DMS53 treated with DMSO at 0.1 percent for 48 hours (cell line): ENCODE data around the gene CMC1.
A peak's percentile ranks its signal among the peaks of the same experiment; 100 is the strongest.

Experiments
- DNase-seq: peaks from one replicate; lab custom pipeline; 2025; ENCODE audit not compliant: unreplicated experiment; lab: John Stamatoyannopoulos, UW

CMC1 gene

DNA sequence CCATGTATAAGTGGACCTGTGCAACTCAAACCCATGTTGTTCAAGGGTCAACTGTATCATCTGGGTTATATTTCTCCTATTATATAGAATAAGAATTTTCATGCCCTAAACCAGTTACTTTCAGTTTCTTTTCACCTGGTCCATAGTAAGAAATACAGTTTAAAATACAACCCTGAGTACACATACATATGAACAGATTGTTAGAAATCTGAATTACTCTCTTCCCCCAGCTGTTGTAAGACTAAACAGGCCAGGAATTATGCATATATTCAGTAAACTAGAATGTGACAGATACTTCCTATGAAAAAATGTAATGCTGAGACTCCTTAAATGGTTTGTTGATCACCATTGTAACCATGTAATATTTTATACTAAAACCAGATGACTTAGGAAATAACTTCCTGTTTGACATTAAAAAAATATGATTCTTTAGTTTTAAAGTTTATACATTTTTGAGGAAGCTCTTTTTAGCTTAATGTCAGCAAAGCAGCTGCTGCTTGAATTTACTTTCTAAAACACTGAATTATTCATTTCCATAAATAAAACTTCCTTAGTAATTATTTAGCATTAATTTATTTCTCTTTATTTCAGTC, 54.6 kb downstream of the CMC1 start:
- DNase-seq, result no peak

DNA sequence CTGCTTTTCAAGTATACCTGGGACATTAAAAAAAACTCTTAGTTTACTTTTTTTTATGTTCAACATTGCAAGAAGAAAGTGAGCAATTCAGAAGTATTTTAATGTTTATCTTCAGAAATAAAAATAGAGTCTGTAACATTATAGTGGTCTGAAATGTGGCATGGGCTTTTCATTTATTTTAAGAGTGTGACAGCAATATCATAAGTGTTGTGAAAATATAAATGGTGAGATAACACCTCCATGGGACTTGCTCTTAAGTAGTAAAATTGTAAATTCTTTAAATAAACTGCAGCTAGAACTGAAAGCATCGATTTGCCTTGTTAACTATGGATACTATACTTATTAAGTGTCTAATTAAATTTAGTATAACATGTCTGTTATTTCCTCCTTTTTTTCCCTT, 58.3 kb downstream of the CMC1 start:
- DNase-seq, result no peak

DNA sequence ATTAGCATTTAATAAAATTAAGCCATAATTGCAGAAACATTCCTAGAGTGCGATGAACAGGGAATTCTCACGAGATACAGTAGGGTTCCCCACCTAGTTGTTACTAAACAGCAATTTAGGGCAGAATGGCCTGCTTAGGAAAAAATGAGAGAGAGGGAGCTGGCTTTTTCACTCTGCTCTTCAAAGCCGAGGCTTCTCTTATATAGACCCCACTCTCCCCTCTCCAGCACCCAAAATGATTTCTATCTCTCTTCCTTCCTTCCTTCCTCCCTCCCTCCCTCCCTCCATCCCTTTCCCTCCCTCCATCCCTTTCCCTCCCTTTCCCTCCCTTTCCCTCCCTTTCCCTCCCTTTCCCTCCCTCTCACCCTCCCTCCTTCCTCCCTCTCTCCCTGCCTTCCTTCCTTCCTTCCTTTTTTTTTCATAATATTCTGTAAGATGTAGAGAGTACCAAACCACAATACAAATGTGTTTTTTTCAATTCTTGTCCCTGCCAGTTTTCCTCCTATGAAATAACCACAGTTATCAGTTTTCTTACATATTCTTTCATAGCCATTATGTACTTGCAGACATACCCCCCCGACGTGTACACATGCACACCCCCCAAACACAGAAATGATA, 59.0 kb downstream of the CMC1 start:
- DNase-seq, result no peak

DNA sequence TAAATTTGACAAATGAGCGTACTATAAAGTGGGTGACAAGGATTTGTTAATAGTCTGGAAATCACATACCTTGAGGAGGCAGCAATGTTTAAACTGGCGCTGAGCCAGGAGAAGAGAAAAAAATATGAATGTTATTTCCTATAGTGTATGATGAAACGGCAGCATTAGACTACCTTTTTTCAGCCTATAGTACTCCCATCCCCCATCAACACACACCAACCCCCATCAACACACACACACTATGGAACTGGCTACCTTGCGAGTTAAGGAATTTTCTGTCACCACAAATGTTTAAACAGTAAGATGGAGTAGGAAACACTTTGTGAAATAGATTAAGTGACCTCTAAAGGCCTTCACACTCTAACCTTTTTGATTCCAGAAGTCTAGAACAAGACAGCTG, 60.3 kb downstream of the CMC1 start:
- DNase-seq, result no peak

DNA sequence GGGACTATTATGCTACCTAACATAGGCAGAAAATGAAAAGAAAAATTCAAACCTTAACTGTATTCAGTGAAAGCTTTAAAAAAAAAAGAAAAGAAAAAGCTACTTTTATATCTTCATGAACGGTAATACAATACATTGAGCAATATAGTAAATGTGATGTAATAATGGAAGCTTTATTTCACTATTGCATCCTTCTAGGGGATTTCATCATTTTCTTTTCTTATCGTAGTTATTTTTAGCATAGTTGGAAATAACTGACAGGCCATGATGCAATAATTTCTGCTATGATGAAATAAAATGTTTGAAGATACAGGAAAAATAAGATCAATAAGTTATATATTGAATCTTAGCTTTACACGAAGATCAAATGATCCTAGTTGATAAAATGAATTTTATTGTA, 66.8 kb downstream of the CMC1 start:
- DNase-seq, result no peak

DNA sequence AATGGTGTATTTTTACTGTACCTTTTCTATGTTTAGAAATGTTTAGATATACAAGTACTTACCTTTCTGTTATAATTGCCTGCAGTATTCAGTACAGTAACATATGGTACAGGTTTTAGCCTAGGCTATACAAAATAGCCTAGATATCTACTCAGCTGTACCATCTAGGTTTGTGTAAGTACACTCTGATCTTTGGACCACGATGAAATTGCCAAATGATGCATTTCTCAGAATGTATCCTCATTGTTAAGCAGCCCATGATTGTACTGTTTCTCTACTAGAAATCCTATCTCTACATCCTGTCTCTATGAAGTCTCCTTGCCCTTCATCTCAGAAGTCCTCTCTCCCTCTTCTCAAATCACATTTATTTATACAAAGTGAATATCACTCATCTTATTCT, 74.3 kb downstream of the CMC1 start:
- no peak for DNase-seq

DNA sequence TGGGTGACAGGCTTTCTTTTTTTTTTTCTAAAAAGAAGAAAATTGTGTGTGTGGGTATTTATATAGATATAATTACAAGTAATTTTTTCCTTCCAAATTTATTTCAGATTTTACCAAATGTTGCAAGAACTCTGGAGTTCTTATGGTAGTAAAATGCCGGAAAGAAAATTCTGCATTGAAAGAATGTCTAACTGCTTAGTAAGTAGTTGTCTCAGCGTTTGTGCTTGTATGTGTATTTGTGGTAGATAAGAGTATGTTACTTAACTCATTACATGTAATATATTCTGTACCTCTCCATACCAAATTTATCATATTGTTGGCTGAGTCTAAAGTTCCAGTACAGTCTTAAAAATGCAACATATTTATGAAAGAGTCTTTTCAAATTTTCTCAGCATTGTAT, 74.8 kb downstream of the CMC1 start:
- DNase-seq, result no peak

DNA sequence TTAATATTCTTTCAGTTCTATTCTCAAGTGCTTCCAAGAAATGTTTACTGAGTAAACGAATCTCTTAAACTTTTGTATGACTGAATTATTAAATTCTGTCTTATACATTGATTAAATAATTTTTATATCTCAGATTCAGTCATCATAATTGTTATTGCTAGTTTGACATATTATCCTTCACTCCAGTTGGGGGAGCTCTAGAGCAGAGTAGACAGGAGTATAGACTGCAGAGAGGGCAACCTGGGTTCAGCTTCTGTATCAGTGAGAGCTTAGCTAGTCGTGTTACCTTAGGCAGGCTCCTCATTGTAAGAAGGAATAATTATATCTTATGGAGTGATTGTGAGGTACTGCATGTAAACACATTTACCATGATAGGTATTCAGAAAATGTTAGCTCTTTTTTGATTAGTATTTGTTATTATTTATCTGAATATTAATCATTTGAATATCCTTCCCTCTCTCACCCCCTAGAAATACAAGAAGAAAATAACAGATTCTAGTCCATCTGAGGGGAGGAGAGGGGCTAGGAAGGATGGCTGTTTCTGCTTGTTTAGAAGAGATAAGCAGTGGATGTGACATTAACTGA, 76.1 kb downstream of the CMC1 start:
- peak; percentile 5 for DNase-seq

DNA sequence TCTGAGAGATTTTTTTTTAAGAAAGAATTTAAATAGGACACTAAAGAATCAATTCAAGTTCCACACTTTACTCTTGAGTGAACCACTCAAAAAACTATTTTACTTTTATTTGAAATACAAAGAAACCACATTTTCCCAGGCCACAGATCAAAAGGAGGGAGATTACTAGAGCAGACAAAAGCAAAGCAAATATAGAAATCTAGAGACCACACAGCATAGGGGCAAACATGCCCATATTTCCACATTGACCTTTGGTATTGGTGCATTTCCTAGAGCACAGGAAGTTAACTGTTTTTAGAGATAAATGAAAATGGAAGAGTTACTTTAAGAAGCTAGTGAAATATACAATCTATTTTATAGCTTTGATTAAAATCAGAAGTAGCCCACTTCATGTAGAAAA, 79.6 kb downstream of the CMC1 start:
- no peak for DNase-seq

DNA sequence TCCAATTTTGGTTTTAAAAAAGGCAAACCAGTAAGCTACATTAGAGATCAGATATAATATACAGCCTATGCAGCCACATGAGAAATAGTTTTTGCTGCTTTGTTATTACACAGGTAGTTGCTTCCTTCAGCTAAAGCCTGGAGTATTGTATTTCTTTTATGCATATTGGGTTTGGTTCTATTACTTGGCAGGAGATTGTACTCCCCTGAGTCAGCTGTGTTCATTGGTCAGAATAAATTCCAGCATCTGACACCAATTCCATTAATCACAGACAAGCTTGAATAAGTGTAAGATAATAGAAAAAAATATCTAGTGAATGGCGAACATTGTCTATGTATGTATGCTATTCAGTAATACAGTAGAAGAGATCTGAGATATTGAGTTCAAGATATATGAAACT, 81.0 kb downstream of the CMC1 start:
- DNase-seq, result no peak

DNA sequence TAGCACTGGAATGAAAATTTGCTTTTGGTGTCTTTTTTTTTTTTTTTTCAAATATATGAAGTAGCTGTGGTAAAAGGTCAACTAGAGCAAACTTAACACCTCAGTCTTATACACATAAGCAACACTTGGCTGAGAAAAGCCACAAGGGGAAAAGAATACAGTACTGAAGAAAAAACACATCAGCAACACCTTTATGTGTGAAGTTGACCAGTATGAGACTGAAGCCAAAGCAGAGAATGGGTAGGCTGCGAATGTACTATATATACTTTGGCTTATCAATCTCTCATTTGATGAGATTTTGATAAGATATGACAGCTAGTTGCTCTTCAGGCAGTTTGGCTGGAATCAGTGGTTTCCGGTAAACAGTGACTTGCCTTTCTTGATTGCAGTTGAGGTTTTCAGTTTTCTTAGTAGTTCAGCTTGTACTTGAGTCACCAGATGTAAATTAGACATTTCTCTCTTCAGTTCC, 85.1 kb downstream of the CMC1 start:
- no peak for DNase-seq

DNA sequence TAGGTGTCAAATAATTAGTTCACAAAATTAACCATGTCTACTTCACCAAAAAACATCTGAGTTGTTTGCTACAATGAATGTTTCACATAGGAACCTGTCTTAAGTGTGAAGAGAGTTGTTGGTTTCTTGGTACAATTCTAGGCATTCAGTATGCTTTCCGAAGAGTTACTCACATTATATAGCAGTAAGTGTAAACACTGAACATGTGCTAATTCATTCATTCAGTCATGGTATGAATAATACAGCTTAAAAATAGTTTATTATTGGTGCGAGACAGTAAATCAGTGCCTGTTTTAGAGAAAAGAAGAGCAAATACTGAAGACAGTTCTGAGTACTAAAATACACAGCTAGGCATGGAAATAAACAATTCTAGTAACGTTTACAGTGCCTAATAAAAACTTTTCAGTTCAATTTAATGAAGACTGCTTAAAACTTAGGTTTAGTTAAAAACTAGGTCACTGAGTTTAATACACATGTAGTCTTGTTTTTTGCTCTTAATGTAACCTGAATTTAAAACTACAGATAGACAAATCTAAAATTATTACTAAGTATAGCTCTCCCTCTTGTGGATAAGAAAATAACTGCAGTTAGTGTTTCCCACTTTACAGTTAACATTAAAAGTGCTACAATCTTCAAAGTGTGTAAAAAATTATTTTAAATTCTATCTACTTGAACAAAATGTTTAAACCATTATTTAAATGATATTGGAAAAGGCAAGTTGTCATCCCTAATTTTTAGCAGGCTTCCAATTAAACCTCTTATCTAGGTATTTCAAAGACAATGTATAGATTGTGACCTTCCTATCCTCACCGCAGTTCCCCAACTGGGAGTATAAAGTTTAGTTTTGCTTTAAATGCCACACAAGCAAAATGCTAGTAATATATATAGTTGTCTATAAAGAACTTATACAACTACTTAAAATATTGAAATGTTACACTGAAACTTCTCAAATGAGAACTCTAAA, 87.1 kb downstream of the CMC1 start:
- DNase-seq, result no peak

DNA sequence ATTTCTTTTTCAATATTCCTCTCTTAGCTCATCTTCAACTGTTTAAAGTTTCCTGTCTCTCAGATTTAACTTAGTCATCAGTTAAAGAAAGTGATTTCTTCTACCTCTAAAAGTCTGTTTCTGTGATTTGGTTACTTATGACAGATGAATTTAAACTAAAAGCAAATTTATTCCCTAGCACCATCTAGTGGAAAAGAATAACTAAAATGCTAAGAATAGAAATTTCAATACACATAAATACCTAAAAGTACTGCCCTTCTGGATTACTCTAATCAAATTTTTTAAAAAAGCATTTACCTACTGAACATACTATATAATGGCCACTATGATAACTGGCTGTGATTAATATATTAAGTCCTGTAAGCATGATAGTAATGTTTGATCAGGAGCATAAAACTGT, 93.1 kb downstream of the CMC1 start:
- DNase-seq, result no peak

DNA sequence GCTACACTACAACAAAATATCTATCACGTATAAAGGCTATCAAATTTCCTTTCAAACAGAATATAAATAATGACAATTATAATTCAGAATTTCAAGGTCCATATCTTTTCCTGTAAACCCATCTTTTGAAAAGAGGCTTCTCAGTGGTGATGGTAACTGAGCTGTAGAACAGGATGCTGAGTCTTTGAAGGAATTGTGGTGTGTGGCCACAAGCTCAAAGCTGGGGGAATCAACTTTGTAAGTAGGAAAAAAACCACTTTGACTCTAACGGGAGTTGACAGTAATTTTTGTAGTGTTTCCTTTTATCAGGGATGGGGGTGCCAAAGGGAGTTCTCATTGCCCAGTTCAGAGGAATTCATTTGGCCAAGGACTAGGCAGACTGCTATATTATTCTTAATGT, 93.8 kb downstream of the CMC1 start:
- no peak for DNase-seq

DNA sequence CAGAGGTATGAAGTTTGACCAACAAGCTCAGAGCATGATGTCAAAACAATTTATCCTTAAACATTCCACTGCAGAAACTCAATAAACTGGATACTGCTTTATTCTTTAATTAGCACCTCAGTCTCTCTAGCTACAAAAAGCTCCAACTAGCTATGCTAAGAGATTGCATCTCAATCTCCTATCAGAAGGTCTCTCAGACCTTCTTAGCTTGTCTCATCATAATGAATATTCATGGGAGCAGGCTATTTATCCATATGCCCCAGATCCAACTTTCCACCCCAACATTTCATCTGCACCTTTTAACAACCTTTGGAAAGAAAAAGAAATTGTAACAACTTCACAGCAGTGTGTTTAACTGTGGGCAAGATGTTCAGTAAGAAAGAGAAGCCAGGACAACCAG, 95.8 kb downstream of the CMC1 start:
- no peak for DNase-seq

DNA sequence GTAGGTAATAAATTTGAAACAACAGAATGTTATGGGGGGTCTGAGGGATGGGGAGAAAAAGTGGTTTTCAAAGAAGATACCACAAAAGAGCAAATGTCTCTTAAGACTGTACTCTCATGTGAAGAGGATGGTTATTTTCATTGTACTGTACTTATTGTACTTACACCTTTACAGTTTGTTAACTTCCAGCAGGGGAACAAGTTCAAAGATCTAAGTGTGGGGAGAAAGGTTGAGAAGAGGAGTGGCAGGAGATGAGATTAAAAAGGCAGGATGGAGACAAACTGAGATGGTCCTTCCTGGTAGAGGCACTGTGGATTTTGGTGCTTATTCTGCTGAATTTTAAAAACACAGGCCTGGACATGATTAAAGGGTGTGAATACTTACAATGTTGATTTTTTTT, 101.7 kb downstream of the CMC1 start:
- no peak for DNase-seq

DNA sequence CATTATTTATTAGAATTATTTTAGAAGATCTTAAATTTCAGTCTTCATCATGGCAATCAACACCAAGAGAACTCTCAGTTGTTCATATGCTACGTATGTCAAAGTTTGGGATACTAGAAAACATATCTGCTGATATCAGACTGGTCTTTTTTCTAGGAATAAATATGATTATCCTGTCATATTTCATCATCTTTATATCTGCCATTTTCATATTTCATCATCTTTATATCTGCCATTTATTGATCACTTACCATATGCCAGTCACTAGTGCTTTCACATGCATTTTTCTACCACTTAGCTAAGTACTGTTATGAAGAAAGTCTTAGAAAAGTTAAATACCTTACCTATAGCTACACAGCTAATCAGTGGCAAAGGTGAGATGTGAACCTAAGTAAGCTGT, 104.3 kb downstream of the CMC1 start:
- no peak for DNase-seq

DNA sequence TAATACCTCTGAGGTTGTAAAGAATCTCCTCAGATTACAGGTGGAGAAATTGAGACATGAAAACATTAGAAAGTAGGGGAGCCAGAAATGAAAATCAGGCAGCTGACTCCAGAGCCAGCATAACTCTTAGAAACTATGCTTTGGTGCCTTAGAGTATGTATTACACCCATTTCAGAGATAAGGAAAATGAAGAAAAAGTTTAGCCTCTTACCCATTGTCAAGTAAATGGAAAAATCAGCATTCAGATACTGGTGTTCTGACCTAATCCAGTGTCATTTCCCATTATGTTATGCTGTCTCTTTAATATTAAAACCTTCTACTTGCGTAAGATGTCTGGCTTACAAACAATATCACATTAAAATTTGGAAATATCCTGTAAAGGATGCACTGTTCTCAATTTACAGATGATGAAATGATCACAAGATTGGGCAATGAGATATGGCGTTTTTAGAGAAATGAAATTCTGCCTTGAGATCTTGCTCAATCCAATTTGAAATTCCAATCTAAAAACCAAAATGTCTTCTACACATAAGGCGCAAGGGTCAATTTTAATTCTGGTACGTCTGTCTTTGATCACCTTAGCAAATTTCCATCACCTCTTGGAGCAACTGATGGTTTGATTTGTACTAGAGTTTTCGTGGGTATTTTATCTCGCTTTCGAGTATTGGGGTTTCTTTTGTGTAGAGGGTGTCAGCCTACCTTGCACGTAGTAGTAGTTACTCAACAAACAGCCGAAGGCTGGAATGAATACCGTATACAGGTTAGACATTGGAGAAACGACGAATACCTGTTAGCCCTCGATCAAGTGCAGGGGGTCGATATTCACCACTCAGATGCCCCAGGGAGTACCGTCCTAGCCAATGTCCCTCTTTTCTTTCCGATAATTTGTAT, 106.2 kb downstream of the CMC1 start:
- no peak for DNase-seq

DNA sequence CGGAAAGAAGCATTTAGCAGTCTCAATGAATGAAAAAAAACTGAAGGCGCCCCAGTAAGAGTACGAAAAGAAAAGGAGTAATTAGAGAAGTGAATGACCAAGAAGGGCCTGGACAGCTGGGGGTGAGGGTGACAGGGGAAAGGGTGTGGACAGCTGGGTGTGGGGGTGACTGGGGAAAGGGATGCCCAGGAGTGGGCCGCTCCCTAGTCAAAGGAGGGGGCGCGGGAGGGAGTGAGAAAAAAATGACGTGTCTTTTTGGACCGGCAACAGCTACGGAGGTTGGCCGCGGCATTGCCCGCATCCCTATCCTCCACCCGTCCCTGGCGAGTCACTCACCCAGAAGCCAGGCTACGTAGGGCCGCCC, 106.8 kb downstream of the CMC1 start:
- no peak for DNase-seq

DNA sequence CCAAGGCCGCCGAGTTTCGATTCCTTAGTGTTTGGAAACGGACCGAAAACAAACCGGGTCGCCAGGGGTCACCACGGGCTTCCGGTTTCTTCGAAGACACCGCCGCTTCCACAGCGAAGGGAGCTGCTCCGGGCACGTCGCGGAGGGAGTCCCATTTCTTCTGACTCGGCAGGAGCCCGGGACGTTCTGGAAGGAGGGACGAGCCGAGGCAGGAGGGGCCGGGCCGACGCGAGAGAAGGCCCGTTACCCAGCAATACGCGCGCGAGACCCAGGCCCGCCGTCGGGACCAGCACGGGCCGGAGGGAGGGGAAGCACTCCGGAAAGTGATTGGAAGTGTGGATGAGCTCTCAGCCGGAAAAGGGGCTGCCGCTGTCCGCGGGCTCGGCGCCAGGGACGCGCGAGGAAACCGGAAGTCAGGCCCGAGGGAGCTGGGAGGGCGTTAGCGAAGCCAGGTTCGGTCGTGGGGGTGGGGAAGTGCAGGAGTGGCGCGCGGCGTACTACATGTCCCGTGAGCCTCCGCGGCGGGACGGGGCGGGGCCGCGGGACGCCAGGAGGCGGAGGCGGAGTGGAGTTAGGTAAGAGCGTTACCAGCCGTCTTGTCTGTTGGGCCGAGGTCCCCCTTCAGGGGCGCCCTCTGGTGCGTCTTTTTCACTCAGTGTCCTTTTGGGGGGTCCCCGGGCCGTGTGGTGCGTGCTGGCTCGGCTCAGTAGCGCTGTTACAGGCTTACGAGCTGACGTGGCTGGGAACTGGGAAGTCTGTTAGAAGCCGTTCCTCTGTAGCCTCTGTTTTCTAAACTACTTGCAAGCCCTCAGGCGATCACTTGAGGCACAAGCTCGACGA, 107.4 kb downstream of the CMC1 start, which contains the start of the genes AZI2 and ZCWPW2:
Gene AZI2, minus strand, starts transcription at position 196 of the 840 bp plus-strand sequence. CDS start 8,207 bp downstream, outside the sequence.
Gene ZCWPW2, plus strand, starts transcription at position 93 of the 840 bp plus-strand sequence. CDS start 64,348 bp downstream, outside the sequence.
- peak; percentile 42 for DNase-seq
